Peyer's patch (tissue), 4 donors: ENCODE results near the gene RAB24. TPM values are rescaled to one million over a fixed set of nuclear protein-coding genes. Genes with fewer than 3 reads are reported as not detected.
"Not testable (repeated sequence)": the region's sequence is repeated elsewhere in the genome, so short reads cannot be mapped to it uniquely, and the experiment has no call there.

Experiments
- DNase-seq, 3 donors: peaks; one replicate each; pipeline ENCODE4 v3.0.0-alpha.2; 2017 to 2019
- H3K27ac ChIP-seq, 4 donors: fragments of 200-600 bp; sonication (generic); one replicate each; pipeline ENCODE4 v1.5.1; 2016 to 2019
- H3K27me3 ChIP-seq, 2 donors: fragments of 200-600 bp; sonication (generic); one replicate each; pipeline ENCODE4 v1.5.1; 2019
- H3K36me3 ChIP-seq, 3 donors: fragments of 200-600 bp; sonication (generic); one replicate each; pipeline ENCODE4 v1.5.1; 2016 to 2019
- H3K4me1 ChIP-seq, 4 donors: fragments of 200-600 bp; sonication (generic); one replicate each; pipeline ENCODE4 v1.5.1; 2016 to 2019
- H3K4me3 ChIP-seq, 4 donors: fragments of 200-600 bp; sonication (generic); 1 replicate in 3 of 4; 2 replicates in 1 of 4; pipeline ENCODE4 v1.5.1; 2016 to 2019; ENCODE audit warnings: mild to moderate bottlenecking in 1 of 4
- H3K9me3 ChIP-seq, 4 donors: fragments of 200-600 bp; sonication (generic); one replicate each; pipeline ENCODE4 v1.5.1; 2016 to 2019; ENCODE audit warnings: mild to moderate bottlenecking in 1 of 4
- POLR2A ChIP-seq, 2 donors: fragments of 450-650 bp; IDR thresholded peaks; one replicate each; pipeline ENCODE4 v1.5.1; 2017; ENCODE audit warnings: antibody characterized with exemption in 2 of 2, mild to moderate bottlenecking in 2 of 2, moderate library complexity in 2 of 2
- total RNA-seq, 4 donors: library from RNA; depleted of rRNA; stranded (reverse); fragments of >200 nt; gene quantifications; one replicate each; pipeline ENCODE4 v1.1.0, GENCODE V29; 2016
- TF ChIP-seq, protein P1 (sequence below), 6 experiments: fragments of 450-650 bp in 4 of 6; fragments of 200-600 bp in 2 of 6; sonication (generic) in 1 of 6; IDR thresholded peaks; one replicate each; pipeline ENCODE4 v1.5.1; 2017 to 2019; ENCODE audit warnings: antibody characterized with exemption in 6 of 6, mild to moderate bottlenecking in 3 of 6, moderate library complexity in 1 of 6

Gene RAB24
- total RNA-seq, 4 donors from 2014 or later, result 37.0 to 58.6 (median 46.3) TPM

DNA sequence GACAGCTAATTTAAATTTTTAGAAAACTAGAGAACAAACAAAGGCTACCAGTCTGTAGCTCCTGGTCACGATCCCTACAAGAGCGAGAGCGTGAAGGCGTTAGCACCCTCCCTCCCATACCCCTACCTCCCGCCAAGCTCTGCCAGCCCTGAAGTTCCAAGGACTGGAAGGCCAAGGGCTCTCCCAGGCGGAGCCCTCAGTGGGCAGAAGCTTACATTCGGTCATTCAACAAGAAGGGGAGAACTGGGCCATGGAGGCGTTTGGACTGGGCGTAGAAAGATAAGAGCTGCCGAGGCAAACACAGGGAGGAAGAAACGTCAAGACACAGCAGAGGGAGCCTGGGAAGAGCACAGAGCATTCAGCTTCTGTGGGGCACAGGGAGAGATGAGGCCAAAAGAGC, 5.2 kb upstream of the RAB24 start:
- DNase-seq, result no peak
- H3K9me3 ChIP-seq, result no peaks in the 10 kb centered on the region
- no peak for TF ChIP-seq POLR2A (IDR thresholded peaks at IDR 0.05)
- H3K27ac ChIP-seq, result no peak overlapping the region
- no peak overlapping the region for H3K4me3 ChIP-seq
- H3K36me3 ChIP-seq, result peaks cover 0 to 25% (median 0%) of the 10 kb centered on the region in 3 donors
- H3K27me3 ChIP-seq, result no peaks in the 10 kb centered on the region
- peaks cover 6 to 48% (median 37%) of the 10 kb centered on the region in 4 donors for H3K4me1 ChIP-seq

DNA sequence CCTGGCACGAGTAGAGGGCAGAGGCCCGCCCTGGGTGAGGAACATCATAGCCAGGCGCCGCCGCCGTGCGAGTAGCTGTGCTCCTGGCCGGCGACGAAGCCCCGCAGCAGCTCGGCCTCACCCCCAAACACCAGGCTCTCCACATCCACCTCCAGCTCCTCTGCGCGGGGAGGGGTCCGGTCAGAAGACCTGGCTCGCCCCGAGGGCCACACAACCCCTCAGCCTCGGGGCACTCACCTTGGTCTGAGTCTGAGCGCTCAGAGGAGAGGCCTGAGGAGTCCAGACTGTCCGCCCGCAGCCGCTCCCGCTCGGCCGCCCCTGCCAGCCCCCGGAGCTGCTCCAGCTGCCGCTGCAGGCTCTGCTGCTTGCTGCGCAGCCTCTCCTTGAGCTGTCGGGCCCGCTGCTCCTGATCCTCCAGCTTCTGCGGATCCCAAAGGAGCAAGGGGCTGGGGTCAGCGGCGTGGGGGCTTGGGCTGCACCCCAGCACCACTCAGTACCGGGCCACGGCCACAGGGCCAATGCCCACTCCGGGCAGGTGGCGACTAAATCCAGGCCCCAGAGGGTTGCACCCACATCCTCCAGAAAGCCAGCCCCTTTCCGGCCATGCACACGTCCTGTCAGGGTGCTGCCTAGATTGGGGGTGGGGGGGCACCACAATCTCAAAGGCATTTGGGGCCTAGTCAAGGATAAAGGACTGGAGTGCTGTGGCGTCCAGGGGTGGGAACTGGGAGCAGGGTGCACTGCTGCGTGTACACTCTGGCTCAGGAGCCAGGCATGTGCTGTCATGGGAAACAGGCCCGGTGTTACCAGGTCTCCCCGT, 4.2 kb upstream of the RAB24 start:
- Histone ChIP-seq H3K36me3 (peaks cover 0 to 25% (median 0%) of the 10 kb centered on the region in 3 donors), H3K27me3 (no peaks in the 10 kb centered on the region), H3K4me3 (no peak overlapping the region), H3K4me1 (peaks cover 6 to 45% (median 35%) of the 10 kb centered on the region in 4 donors), H3K27ac (peak overlapping the region in 2 of 4 donors; percentile 21 to 25), H3K9me3 (no peaks in the 10 kb centered on the region)
- no peak for DNase-seq
- TF ChIP-seq, protein P1, sequence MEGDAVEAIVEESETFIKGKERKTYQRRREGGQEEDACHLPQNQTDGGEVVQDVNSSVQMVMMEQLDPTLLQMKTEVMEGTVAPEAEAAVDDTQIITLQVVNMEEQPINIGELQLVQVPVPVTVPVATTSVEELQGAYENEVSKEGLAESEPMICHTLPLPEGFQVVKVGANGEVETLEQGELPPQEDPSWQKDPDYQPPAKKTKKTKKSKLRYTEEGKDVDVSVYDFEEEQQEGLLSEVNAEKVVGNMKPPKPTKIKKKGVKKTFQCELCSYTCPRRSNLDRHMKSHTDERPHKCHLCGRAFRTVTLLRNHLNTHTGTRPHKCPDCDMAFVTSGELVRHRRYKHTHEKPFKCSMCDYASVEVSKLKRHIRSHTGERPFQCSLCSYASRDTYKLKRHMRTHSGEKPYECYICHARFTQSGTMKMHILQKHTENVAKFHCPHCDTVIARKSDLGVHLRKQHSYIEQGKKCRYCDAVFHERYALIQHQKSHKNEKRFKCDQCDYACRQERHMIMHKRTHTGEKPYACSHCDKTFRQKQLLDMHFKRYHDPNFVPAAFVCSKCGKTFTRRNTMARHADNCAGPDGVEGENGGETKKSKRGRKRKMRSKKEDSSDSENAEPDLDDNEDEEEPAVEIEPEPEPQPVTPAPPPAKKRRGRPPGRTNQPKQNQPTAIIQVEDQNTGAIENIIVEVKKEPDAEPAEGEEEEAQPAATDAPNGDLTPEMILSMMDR (IDR thresholded peaks at IDR 0.05), result no peak
- no peak for TF ChIP-seq POLR2A (IDR thresholded peaks at IDR 0.05)

DNA sequence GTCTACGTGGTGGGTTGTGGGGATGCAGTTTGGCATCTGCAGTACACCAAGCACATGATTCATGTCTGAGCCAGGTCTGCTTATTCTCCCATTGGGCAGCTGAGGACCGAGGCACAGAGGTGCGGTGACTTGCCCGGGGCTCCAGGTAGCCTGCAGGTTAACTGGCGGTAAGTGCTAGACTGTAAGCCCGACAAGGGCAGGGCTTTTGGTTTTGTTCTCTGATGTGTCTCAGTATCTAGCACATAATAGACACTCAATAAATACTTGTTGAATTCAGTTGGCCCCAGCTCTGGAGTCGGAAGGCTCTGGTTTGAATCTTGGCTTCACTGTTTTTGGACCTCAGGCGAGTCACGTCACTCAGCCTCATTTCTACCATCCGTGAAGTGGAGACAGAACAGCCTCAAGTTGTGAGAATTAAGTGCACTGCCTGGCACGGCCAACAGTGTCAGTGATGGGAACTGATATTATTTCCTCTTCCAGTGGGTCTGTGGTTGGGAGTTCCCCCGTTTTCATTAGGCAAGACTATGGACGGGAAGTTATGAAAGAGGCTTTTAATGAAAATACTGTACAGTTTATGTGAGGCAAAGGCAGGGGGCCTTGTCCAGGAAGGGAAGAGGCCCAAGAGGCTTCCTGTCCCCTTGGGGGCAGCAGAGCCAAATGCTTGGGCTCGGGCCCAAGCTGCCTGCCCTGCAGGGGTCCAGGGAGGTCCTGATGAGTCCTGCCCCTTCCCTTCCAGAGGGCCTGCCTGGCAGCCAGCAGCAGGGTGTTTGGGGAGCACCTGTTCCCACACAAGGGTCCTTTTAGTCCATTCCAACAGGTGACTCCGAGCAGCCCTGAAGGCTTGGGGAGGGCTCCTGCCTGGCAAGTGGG, 3.4 kb upstream of the RAB24 start:
- no peak for TF ChIP-seq POLR2A (IDR thresholded peaks at IDR 0.05)
- TF ChIP-seq, protein P1 (IDR thresholded peaks at IDR 0.05), result no peak
- peaks cover 6 to 47% (median 35%) of the 10 kb centered on the region in 4 donors for H3K4me1 ChIP-seq
- peak overlapping the region in 2 of 4 donors; percentile 21 to 25 for H3K27ac ChIP-seq
- H3K36me3 ChIP-seq, result peaks cover 0 to 25% (median 0%) of the 10 kb centered on the region in 3 donors
- no peak for DNase-seq
- no peaks in the 10 kb centered on the region for H3K9me3 ChIP-seq
- no peaks in the 10 kb centered on the region for H3K27me3 ChIP-seq
- H3K4me3 ChIP-seq, result no peak overlapping the region

DNA sequence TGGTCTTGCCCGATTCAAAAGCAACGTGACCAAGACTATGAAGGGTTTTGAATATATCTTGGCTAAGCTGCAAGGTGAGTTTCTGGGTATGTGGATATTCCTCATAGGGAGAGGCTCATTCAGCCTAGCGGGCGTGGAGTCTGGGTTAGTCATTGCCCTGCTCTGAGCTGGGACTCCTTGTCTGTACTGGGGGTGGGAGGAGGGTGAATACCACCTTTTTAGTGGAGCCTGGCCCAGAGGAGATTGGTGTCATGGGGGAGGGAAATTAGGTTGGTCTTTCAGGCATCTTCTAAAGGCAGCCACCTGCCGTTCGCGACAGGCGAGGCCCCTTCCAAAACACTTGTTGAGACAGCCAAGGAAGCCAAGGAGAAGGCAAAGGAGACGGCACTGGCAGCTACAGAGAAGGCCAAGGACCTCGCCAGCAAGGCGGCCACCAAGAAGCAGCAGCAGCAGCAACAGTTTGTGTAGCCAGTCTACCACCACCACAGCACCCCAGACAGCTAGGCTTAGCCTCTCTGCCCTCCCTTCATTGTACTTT, 2.7 kb upstream of the RAB24 start:
- H3K27me3 ChIP-seq, H3K9me3 ChIP-seq, H3K4me3 ChIP-seq, DNase-seq, H3K27ac ChIP-seq: not testable (repeated sequence)
- H3K36me3 ChIP-seq, result peaks cover 0 to 25% (median 0%) of the 10 kb centered on the region in 3 donors
- H3K4me1 ChIP-seq, result peaks cover 6 to 47% (median 34%) of the 10 kb centered on the region in 4 donors

DNA sequence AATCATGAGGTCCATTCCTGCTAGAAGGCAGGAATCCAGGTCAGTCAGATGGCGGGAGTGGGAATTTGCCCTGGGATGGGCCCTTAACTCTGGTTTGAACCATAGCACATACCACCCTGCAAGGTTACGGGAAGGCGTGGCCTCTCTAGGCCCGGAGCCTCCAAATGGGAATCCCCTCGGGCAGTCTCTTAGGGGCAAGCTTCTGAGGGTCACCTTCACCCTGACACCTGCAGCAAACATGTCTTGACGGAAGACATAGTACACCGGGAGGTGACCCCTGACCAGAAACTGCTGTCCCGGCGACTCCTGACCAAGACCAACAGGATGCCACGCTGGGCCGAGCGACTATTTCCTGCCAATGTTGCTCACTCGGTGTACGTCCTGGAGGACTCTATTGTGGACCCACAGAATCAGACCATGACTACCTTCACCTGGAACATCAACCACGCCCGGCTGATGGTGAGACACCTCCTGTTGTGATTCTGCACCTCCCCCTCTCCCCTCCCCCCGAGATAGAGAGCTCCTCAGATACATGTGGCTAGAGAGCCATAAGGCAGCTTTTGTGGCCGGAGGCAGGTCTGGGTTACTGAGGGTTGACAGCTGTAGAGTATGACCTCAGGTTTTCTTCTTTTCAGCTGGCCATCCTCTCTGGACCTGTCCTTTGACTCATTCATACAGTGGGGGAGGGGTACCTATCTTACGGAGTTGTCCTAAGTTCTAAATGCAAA, 1.0 kb upstream of the RAB24 start:
- Histone ChIP-seq H3K36me3 (peaks cover 0 to 25% (median 0%) of the 10 kb centered on the region in 3 donors), H3K27me3 (no peaks in the 10 kb centered on the region), H3K27ac (peak overlapping the region; percentile 85 to 92 (median 90)), H3K4me1 (peaks cover 3 to 53% (median 33%) of the 10 kb centered on the region in 4 donors), H3K9me3 (no peaks in the 10 kb centered on the region), H3K4me3 (peak overlapping the region; percentile 76 to 96 (median 84))
- peak in 2 of 3 donors; percentile 85 to 89 for DNase-seq
- no peak for TF ChIP-seq POLR2A (IDR thresholded peaks at IDR 0.05)
- TF ChIP-seq, protein P1 (IDR thresholded peaks at IDR 0.05), result no peak

DNA sequence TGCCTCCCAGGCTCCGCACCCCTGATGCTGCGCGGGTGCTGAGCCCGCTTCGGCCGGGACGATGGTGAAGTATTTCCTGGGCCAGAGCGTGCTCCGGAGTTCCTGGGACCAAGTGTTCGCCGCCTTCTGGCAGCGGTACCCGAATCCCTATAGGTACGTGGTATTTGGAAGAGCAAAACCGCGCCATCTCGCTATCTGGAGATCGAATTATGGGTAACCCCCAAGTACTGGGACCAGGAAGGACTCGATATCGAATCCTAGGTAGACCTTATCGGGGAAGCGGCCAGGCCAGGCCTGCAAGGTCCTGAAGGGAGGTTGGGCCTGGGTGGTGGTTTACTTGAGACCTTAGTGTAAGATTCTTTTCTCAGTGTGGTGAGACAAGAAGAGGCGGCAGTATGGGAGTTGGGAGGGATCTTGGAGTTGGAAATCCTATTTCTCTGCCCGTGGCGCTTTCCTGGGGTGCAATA, 439 bp upstream of the RAB24 start:
- peaks cover 0 to 25% (median 0%) of the 10 kb centered on the region in 3 donors for H3K36me3 ChIP-seq
- DNase-seq, result no peak

More for the DNA sequence above, 439 bp upstream of the RAB24 start:
- no peaks in the 10 kb centered on the region for H3K27me3 ChIP-seq
- peak overlapping the region; percentile 76 to 96 (median 84) for H3K4me3 ChIP-seq
- H3K9me3 ChIP-seq, result no peaks in the 10 kb centered on the region
- peak overlapping the region; percentile 85 to 92 (median 90) for H3K27ac ChIP-seq
- TF ChIP-seq, protein P1 (IDR thresholded peaks at IDR 0.05), result no peak
- TF ChIP-seq POLR2A (IDR thresholded peaks at IDR 0.05), result no peak
- peaks cover 3 to 58% (median 33%) of the 10 kb centered on the region in 4 donors for H3K4me1 ChIP-seq
